ENCODE results near the gene NFE2L3. TPM values are rescaled to one million over a fixed set of nuclear protein-coding genes. Genes with fewer than 3 reads are reported as not detected.

The NFE2L3 gene
- total and polyA plus RNA-seq, 2 of the 8 experiments (the other 6 are each of a cell fraction or from before 2014, with no cell fraction given), result 64.9 to 76.5 TPM

- H3K14ac ChIP-seq (ENCODE audit: insufficient read length), result no peak overlapping the region
- H4K5ac ChIP-seq (ENCODE audit: insufficient read length, low read depth, low read length), result no peak overlapping the region
- FAIRE-seq, result no peak
- no peak for DNase-seq (ENCODE audit: low read depth in 1 of 2, low spot score in 2 of 2)
- H4K8ac ChIP-seq (ENCODE audit: extremely low read depth, insufficient read depth, low read length), result no peak overlapping the region
- no peak overlapping the region for H2BK15ac ChIP-seq (ENCODE audit: low read length)
- no peak overlapping the region for H3K4me3 ChIP-seq (ENCODE audit: extremely low read depth in 1 of 4, insufficient read depth in 2 of 4, low read depth in 3 of 4, low read length in 4 of 4)
- H3K27ac ChIP-seq (ENCODE audit: low read depth, low read length), result no peak overlapping the region
- H4K91ac ChIP-seq (replicated peaks; ENCODE audit: insufficient read length, low read length), result no peak overlapping the region
- no peak overlapping the region for H3K23ac ChIP-seq (ENCODE audit: insufficient read length)
- WGBS, 2 experiments (ENCODE audit: extremely low coverage in 1 of 2, insufficient coverage in 1 of 2, insufficient read length in 1 of 2, insufficient replicate concordance in 2 of 2, low coverage in 1 of 2, low lambda C conversion rate in 2 of 2, missing lambda C conversion rate in 1 of 2), result 88% methylated on average over 5 of the region's 5 CpGs; no CpG with 5 or more reads in 1 of the 2 experiments
- H2AFZ ChIP-seq (ENCODE audit: low read length), result no peak overlapping the region
- no peaks in the 10 kb centered on the region for H3K27me3 ChIP-seq (replicated peaks in 1 of 4; ENCODE audit: control insufficient read depth in 3 of 4, extremely low read depth in 1 of 4, insufficient read depth in 3 of 4, low read length in 3 of 4)
- H3K4ac ChIP-seq (replicated peaks; ENCODE audit: insufficient read length, low read depth, low read length), result no peak overlapping the region
- H3K18ac ChIP-seq (ENCODE audit: extremely low read depth, low read length), result no peak overlapping the region
- H2BK12ac ChIP-seq (ENCODE audit: low read depth, low read length), result no peak overlapping the region
- no peak overlapping the region for H3K9ac ChIP-seq (replicated peaks in 1 of 4; ENCODE audit: extremely low read depth in 1 of 4, low read depth in 3 of 4, low read length in 3 of 4)
- peaks cover 7 to 13% of the 10 kb centered on the region in 2 experiments for H4K20me1 ChIP-seq (replicated peaks in 1 of 2; ENCODE audit: control insufficient read depth in 1 of 2, insufficient read depth in 2 of 2, low read length in 2 of 2)
- H3K56ac ChIP-seq (replicated peaks; ENCODE audit: insufficient read length, low read depth, low read length), result no peak overlapping the region
- H3K36me3 ChIP-seq (ENCODE audit: control insufficient read depth in 2 of 4, insufficient read depth in 4 of 4, low read length in 3 of 4), result peaks cover 16 to 42% (median 32%) of the 10 kb centered on the region in 4 experiments
- no peak overlapping the region for H3K4me2 ChIP-seq (ENCODE audit: insufficient read depth in 1 of 2, low read depth in 2 of 2, low read length in 2 of 2)
- H3K4me1 ChIP-seq (replicated peaks in 1 of 4; ENCODE audit: control insufficient read depth in 3 of 4, insufficient read depth in 4 of 4, low read length in 3 of 4), result no peaks in the 10 kb centered on the region
- H3K79me2 ChIP-seq (ENCODE audit: control insufficient read depth in 1 of 2, insufficient read depth in 2 of 2, low read length in 2 of 2), result no peaks in the 10 kb centered on the region; a peak in 1 of 4 replicates
- H2BK120ac ChIP-seq (replicated peaks; ENCODE audit: low read depth, low read length), result no peak overlapping the region
- POLR2A ChIA-PET (ENCODE audit: partially characterized antibody), result interaction anchor here (0.6 to 17.3 kb wide), 43 partner anchors 8 to 291 kb away, joined by 3 to 578 read pairs (median 6); partner anchors contain the start of genes CBX3, HNRNPA2B1 and NFE2L3
- no peak overlapping the region for H2AK5ac ChIP-seq (ENCODE audit: low read depth, low read length)
- CTCF ChIA-PET (ENCODE audit: partially characterized antibody), result interaction anchor here (2.7 to 5.6 kb wide), 3 partner anchors 11 to 179 kb away, joined by 9 to 30 read pairs (median 24); no protein-coding TSS in a partner anchor
- H3K23me2 ChIP-seq (ENCODE audit: low read depth, low read length), result no peaks in the 10 kb centered on the region
- no peaks in the 10 kb centered on the region for H3K79me1 ChIP-seq (ENCODE audit: low read depth, low read length)
- no peak overlapping the region for H2BK5ac ChIP-seq (ENCODE audit: low read depth, low read length)
- no peaks in the 10 kb centered on the region for H3K9me3 ChIP-seq (ENCODE audit: insufficient read depth in 2 of 2, low read depth in 1 of 2, low read length in 1 of 2)
- H2BK20ac ChIP-seq (ENCODE audit: low read length), result no peak overlapping the region
- TF ChIP-seq CHD2 (IDR thresholded peaks at IDR 0.05; ENCODE audit: low read length), result no peak
These were observed 34.6 kb downstream of the NFE2L3 start for GRCh38 chr7:26186364-26187311.
